ENCODE measurements around the gene ELMO3. TPM values are rescaled to one million over a fixed set of nuclear protein-coding genes. Genes with fewer than 3 reads are reported as not detected.

The ELMO3 gene
- total and polyA plus RNA-seq, 2 of the 13 experiments (the other 11 are each of a cell fraction or from before 2014, with no cell fraction given) = 2.6 to 4.0 TPM

- peak; percentile 77 for TF ChIP-seq MNT (IDR thresholded peaks at IDR 0.05)
- peak; percentile 69; the same call in 1 of the 2 replicates for TF ChIP-seq HIC2 (CRISPR knock-in tag; IDR thresholded peaks at IDR 0.05; ENCODE audit: low read depth)
- TF ChIP-seq IRF9 (CRISPR knock-in tag; IDR thresholded peaks at IDR 0.05; ENCODE audit: borderline replicate concordance) = peak; percentile 79; the same call in 1 of the 2 replicates
- peak; percentile 53; the same call in 1 of the 2 replicates for TF ChIP-seq ARHGAP35 (CRISPR knock-in tag; IDR thresholded peaks at IDR 0.05; ENCODE audit: borderline replicate concordance)
- TF ChIP-seq TEF (CRISPR knock-in tag; IDR thresholded peaks at IDR 0.05) = no peak
- no peak for TF ChIP-seq ZBTB39 (CRISPR knock-in tag; IDR thresholded peaks at IDR 0.05)
- no peak for TF ChIP-seq CBX2 (IDR thresholded peaks at IDR 0.05; ENCODE audit: low read depth, low read length)
- TF ChIP-seq CBX2 (CRISPR knock-in tag; IDR thresholded peaks at IDR 0.05; ENCODE audit: low read depth) = no peak
- peak; percentile 59; the same call in 1 of the 2 replicates for TF ChIP-seq ZNF609 (CRISPR knock-in tag; IDR thresholded peaks at IDR 0.05; ENCODE audit: borderline replicate concordance)
- peak; percentile 91; the same call in 1 of the 2 replicates for TF ChIP-seq ZFP1 (CRISPR knock-in tag; IDR thresholded peaks at IDR 0.05)
- no peak for TF ChIP-seq NAIF1 (CRISPR knock-in tag; IDR thresholded peaks at IDR 0.05; ENCODE audit: borderline replicate concordance)
- no peak; the same call in none of the 2 replicates for TF ChIP-seq ZNF33B (CRISPR knock-in tag; IDR thresholded peaks at IDR 0.05)
- TF ChIP-seq PCBP1 (IDR thresholded peaks at IDR 0.05; ENCODE audit: borderline replicate concordance, low read depth, low read length) = peak; percentile 99
- peak; percentile 92 for TF ChIP-seq ZNF607 (CRISPR knock-in tag; IDR thresholded peaks at IDR 0.05; ENCODE audit: borderline replicate concordance)
- no peak for TF ChIP-seq ZNF720 (CRISPR knock-in tag; IDR thresholded peaks at IDR 0.05)
- peak; percentile 41; the same call in 1 of the 2 replicates for TF ChIP-seq NFYB (CRISPR knock-in tag; IDR thresholded peaks at IDR 0.05)
Observed at GRCh38 chr16:67226804-67227566, 28.1 kb downstream of the ELMO3 start, which contains the start of gene TMEM208 (continued).

Measured in HepG2 (cell line).